ENCODE results near the gene COMT. TPM values are rescaled to one million over a fixed set of nuclear protein-coding genes. Genes with fewer than 3 reads are reported as not detected.
A peak's percentile ranks its signal among the peaks of the same experiment; 100 is the strongest.

Gene COMT
- total and polyA plus RNA-seq, 9 of the 15 experiments (the other 6 are each of a cell fraction or from before 2014, with no cell fraction given): 12.5 to 351 (median 155) TPM

GRCh38 chr22:19959043-19959586 lies 17.5 kb downstream of the COMT start (continued):
- TF ChIP-seq KAT8 (IDR thresholded peaks at IDR 0.05; ENCODE audit: low read depth) (no peak), NFIC (IDR thresholded peaks at IDR 0.05) (no peak), ZNF280B (CRISPR knock-in tag; IDR thresholded peaks at IDR 0.05) (0 out of 2 replicates have a peak, but pooled peaks have one; percentile 56), MYBL2 (IDR thresholded peaks at IDR 0.05; ENCODE audit: low read depth) (no peak), MYBL2 (CRISPR knock-in tag; IDR thresholded peaks at IDR 0.05; ENCODE audit: borderline replicate concordance) (no peak), ZBTB8A (IDR thresholded peaks at IDR 0.05; ENCODE audit: partially characterized antibody) (no peak), CAMTA2 (CRISPR knock-in tag; conservative IDR thresholded peaks at IDR 0.05) (peak; percentile 37; the same call in 1 of the 2 replicates), CHD2 (IDR thresholded peaks at IDR 0.05; ENCODE audit: low read depth, low read length) (no peak), POLR2G (IDR thresholded peaks at IDR 0.05; ENCODE audit: low read depth, low read length) (peak; percentile 83), POLR2B (IDR thresholded peaks at IDR 0.05; ENCODE audit: low read depth, partially characterized antibody) (peak; percentile 52), TCFL5 (CRISPR knock-in tag; conservative IDR thresholded peaks at IDR 0.05) (no peak), ZNF384 (IDR thresholded peaks at IDR 0.05; ENCODE audit: low read depth, low read length) (peak; percentile 35; the same call in 1 of the 2 replicates), LEF1 (IDR thresholded peaks at IDR 0.05) (no peak), NR4A1 (CRISPR knock-in tag; IDR thresholded peaks at IDR 0.05) (no peak), NR4A1 (tag; IDR thresholded peaks at IDR 0.05) (no peak), NFE2L1 (tag; IDR thresholded peaks at IDR 0.05; ENCODE audit: borderline replicate concordance, low read depth) (no peak), RCOR1 (IDR thresholded peaks at IDR 0.05; ENCODE audit: borderline replicate concordance in 1 of 2, low read depth in 2 of 2, low read length in 2 of 2) (peak in 1 of 2 experiments; percentile 86; a peak in 2 of 4 replicates), PREB (CRISPR knock-in tag; IDR thresholded peaks at IDR 0.05) (no peak), ZEB2 (IDR thresholded peaks at IDR 0.05) (no peak), TRIM25 (IDR thresholded peaks at IDR 0.05; ENCODE audit: borderline replicate concordance) (no peak), ZNF395 (CRISPR knock-in tag; IDR thresholded peaks at IDR 0.05) (no peak), ZNF277 (CRISPR knock-in tag; IDR thresholded peaks at IDR 0.05; ENCODE audit: borderline replicate concordance) (no peak), RBM25 (IDR thresholded peaks at IDR 0.05; ENCODE audit: low read depth, low read length, severe bottlenecking) (no peak)
